ENCODE results near the gene DPF1.
"Not testable (repeated sequence)": the region's sequence is repeated elsewhere in the genome, so short reads cannot be mapped to it uniquely, and the experiment has no call there.

DPF1 gene

DNA sequence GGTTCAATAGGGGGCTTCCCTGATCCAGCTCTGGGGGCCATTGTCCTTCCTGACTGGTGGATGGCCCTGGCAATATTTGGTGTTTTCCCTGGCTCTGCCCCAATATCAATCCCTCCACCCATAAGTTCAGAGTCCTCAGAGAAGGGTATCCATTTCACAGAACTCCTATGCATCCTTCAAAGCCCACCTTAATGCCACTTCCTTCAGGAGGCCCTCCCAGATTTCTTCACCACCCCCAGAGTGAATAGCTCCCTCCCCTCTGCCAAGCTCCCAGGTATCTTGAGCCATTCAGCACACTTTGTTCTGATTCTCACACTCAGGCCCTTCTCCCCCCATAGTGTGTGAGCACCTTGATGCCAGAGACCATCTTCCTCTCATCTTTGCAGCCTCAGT is 26.4 kb upstream of the DPF1 start:
- no peak for DNase-seq

DNA sequence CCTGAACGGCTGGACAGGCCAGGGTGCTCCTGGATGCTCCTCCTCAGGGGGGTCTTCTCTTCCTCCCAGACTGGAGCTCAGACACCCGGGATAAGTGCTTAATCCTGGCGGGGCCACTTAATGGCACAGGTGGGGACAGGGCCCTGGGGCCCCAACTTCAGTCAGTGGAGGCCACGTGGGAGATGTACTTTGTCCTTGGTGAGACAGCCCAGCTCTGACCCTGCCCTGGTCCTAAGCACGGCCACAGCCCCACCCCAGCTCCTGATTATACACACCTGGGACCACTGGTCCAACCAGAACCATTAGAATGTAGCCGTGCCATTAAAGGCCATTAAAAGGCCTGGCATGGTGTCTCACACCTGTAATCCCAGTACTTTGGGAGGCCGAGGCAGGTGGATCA is 24.4 kb upstream of the DPF1 start:
- no peak for DNase-seq

DNA sequence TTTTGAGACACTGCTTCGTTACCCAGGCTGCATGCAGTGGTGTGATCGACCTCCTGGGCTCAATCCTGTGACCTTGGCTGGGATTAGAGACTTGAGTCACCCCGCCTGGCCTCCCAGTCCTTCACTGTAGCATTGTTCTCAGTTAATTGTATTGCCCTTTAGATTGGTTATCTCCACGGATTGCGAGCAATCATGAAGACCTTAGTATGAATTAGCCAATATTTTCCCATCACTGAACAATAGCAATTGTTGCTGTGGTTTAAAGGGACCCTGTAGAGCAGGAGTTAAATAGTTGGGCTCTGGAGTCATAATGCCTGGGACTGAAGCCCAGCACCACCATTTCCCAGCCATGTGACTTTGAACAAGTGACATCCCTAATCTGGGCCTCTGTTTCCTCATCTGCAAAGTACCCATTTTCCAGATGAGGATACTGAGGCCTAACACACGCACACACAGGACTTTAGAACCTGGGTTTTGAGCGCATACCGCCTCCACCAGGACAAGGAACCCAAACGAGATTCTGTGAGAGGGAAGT is 23.8 kb upstream of the DPF1 start:
- DNase-seq: no peak

DNA sequence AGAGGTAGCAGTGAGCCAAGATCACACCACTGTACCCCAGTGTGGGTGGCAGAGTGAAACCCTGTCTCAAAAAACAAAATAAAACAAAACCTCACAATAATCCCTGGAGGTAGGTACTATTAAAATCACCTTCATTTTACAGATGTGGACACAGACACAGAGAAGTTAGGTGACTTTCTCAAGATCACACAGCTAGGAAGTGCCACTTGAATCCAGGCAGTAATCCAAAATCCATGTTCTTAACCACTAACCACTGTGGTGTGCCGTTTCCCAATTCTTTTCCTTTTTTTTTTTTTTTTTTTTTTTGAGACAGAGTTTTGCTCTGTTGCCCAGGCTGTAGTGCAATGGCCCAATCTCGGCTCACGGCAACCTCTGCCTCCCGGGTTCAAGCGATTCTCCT is 23.1 kb upstream of the DPF1 start:
- no peak for DNase-seq

DNA sequence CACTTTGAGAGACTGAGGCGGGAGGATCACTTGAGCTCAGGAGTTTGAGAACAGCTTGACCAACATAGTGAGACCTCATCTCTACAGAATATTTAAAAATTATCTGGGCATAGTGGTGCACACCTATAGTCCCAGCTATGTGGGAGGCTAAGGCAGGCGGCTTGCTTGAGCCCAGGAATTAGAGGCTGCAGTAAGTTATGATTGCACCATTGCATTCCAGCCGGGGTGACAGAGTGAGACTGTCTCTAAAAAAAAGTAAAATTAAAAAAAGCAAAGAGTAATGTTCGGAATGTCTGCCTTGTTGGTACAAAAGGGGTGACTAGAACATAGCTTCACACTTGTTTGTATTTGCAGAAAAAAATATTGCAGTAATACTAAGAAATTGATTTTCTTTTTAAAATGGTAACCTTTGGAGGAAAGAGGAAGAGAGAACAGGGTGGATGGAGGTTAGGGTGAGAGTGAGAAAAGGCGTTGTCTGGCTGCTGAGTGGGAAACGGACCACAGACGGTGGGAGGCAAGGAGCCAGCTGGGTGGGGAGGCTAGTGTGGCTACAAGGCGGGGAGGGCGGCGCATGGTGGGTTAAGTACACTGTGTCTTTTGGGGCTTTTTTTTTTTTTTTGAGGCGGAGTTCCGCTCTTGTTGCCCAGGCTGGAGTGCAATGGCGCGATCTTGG is 21.9 kb upstream of the DPF1 start:
- DNase-seq: no peak

DNA sequence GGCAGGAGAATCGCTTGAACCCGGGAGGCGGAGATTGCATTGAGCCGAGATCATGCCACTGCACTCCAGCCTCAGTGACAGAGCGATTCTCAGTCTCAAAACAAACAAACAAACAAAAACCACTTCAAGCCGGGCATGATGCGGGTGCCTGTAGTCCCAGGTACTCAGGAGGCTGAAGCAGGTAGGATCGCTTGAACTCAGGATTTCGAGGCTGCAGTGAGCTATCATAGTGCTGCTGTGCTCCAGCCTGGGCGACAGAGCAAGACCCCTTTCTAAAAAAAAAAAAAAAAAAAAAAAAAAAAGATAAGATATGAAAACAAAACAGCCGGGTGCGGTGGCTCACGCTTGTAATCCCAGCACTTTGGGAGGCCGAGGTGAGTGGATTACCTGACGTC is 19.3 kb upstream of the DPF1 start:
- no peak for DNase-seq

DNA sequence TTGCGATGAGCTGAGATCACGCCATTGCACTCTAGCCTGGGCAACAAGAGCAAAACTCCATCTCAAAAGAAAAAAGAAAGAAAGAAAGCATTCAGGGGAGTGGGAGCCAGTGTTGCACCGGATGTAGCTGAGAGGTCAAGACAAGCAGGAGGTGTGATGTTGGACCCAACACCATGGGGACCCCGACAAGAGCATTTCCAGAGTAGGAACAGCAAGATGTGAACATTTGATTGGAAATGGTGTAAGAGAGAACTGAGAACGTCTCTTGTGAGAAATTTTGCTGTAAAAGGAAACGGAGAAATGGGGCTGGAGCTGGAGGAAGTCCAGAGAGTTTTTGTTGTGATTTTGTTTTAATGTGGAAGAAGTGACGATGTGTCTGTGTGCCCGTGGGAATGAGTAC is 15.8 kb upstream of the DPF1 start:
- DNase-seq: no peak

DNA sequence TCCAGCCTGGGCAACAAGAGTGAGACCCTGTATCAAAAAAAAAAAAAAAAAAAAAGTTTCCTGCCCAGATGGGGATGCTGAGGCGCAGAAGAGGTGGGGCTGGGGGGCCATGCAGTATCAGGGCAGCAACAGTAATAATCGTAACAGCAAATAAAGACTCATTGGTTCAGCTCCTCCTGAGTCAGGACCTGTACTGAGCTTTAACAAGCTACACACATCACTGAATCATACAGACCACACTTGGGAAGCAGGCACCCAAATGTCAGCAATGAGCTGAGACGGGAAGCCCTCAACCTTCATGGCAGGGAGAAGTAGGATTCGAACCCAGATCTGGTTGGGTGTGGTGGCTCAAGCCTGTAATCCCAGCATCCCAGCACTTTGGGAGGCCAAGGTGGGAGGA is 10.6 kb upstream of the DPF1 start:
- no peak for DNase-seq

DNA sequence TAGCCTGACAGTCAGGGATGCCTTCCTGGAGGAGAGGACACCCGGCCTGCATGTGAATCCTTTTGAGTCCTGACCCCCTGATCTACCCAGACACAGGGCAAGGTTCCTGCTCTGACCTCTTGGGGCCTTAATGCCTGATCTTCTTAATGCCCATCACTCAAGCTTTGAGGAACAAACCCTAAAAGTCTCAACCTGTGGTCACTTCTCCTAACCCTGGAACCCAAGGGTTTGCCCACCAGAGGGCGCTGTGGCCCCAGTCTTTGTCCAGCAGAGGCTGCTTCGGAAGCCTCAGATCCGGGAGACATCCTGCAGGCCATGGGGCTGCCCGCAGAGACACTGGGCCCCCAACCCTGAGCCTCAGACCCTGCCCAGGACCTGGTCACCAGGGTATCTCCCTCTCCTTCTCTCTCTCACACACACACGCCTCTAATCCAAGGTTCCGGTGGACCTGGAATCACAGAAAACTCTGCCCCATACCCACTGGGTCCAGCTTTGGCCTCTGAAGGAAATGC is 9.8 kb upstream of the DPF1 start:
- peak; percentile 36 for DNase-seq

DNA sequence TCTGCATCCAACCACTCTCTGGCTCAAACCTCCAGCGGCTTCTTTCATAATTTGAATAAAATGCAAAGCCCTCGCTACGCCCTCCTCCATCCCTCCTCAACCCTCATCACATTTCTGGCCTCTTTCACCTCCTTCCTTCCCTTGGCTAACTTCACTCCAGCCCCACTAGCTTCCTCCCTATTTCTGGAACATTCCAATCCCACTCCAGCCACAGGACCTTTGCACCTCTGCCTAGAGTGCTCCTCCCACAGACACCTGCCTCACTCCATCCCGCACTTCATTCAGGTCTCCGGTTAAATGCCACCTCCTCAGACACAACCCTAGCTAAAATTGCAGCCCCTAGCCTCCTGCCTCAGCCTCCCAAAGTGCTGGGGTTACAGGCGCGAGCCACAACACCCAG is 7.9 kb upstream of the DPF1 start:
- DNase-seq: no peak

DNA sequence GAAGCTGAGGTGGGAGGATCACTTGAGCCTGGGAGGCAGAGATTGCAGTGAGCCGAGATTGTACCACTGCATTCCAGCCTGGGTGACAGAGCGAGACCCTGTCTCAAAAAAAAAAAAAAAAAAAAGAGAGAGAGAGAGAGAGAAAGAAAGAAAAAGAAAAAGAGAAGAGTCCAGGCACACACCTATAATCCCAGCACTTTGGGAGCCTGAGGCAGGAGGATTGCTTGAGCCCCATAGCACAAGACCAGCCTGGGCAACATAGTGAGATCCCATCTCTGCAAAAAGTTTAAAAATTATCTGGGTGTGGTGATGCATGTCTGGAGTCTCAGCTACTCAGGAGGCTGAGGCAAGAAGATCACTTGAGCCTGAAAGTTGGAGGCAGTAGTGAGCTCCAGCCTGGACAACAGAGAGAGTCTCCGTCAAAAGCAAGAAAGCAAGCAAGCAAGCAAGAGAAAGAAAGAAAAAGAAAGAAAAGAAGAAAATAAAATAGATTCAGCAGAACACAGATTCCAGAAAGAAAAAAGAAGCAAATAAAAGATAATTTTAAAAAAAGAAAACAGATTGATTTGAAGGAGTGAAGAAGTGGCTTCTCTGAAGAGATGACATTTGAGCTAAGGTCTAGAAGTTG is 6.6 kb upstream of the DPF1 start:
- not testable (repeated sequence) for DNase-seq

DNA sequence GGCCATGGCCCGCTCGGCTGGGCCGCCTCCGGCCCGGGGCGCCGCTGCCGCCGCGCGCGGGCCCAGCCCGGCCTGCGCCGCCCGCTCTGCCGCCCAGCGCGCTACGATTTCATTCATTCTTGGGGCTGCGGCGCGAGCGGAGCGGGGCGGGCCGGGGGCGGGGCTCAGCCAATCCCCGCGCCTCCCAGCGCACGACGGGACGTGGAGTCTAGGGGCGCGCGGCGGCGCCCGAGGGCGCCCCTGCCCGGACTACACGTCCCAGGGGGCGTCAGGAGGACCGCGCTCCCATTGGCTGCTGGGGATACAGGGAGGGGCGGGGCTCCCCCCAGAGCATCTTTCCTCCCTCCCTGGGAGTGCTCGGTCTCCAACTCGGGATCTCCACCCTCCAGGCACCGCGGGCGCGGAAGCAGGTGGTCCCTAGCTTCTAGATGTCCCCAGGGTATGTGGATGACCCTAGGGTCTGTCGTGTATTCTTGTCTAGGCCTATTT is 5.6 kb upstream of the DPF1 start:
- peak; percentile 91 for DNase-seq

DNA sequence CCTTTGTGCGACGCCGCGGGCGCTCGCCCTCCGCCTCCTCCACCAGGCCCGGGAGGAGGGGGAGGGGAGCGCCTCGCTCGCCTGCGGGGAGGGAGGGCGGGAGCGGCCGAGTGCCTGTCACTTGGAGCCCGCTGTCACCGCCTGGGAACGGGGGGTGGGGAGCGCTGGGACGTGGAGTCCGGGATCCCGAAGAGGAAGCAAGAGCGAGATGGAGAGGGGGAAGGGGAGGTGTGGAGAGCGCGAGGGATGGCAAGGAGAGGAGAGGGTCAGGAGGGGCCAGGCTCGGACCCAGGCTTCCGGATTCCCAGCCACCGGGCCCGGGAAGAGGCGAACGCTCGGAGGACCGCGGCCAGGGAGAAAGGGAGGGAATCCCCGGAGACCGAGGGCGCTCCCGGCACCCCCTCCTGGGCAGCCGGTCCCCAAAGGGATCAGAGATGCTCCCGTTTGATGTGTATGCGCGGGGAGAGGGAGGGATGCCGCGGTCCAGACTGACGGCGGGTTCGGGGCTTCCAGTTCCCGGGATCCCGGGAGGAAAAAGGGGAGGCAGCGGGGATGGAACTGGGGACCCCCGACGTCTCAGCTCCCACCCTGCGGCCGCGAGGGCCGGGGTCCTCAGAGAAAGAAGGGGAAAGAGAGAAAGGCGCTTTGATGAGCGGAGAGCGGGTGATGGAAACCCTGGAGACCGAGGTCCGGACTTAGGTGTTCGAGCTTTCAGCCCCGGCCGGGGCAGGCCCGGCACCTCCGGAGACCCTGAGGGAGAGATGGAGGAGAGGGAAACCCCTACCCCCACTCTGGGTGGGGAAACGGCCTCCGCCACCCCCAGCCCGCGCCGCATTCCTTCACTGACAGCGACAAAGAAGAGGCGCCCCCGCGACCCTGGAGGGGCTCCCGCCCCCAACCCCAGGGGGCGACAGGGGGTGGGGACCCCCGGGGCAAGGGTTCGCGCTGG is 4.7 kb upstream of the DPF1 start:
- DNase-seq: peak; percentile 51

DNA sequence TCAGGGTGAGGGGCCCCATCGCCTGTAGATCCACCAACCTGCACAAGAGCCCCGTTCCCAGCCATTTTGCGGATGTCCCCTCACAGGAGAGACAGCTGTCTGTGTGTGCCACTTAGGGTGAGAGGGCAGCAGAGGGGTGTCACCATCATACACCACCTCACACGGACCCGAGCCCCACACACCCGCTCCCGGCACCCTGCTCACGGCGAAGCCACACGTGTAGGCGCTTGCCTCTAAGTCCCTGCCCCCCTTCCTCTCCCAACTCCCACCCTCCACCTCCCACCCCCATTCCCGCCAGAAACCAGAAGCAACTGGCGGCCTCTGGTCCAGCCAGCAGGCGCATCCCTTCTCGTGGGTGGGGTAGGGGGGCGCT is 4.0 kb upstream of the DPF1 start:
- no peak for DNase-seq

DNA sequence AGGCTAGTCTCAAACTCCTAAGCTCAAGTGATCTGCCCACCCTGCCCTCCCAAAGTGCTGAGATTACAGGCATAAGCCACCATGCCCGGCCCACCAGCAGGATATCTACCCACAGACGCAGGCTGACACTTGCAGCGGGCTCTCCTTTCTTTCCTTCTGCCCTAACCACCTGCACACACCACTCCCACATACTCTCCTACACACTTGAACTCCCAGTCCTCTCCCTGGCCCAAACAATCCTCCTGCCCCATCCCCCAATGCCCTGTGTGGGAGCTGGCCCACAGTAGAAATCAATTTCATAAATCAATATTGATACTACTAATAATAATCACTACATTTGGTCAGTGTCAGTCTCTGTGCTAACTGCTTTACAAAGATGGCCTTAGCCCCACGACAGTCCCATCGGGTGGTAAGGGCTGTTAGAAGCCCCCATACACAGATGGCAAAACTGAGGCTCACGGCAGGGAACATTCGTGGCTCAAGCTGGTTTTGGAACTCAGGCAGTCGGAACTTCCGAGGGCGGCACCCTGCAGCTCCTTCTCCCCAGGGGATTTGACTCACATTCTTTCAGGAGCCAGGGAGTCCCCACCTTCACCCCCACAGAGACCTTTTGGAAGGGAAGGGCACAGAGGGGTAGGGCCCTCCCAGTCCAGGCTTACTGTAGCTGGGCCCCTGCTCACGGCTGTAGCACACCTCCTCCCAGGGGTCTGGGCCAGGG is 3.4 kb upstream of the DPF1 start:
- DNase-seq: no peak

DNA sequence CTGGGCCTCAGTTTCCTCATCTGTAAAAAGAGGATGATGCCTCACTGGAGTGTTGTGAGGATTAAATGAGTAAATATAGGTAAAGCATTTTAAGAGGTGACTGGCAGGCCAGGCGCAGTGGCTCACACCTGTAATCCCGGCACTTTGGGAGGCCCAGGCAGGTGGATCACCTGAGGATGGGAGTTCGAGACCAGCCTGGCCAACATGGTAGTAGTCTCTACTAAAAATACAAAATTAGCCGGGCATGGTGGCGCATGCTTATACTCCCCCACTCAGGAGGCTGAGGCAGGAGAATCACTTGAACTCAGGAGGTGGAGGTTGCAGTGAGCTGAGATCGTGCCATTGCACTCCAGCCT is 819 bp upstream of the DPF1 start:
- not testable (repeated sequence) for DNase-seq

DNA sequence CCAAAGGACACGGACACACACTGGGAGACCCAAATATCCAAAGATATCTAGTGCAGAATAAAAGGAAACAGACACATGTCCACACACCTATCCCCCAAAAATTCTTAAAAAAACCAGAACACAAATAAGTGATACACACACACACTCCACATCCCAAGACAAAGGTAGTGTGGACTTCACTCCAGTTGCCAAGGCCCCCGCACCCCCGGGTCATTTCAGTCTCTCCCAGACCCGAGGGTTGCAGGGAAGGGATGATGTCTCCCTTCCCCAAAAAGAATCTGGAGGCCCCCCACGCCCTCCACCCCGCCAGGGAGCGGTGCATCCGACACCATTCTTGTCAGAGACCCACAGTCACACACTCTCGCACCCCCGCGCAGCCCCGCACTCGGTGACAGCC is 407 bp downstream of the DPF1 start:
- DNase-seq: no peak

DNA sequence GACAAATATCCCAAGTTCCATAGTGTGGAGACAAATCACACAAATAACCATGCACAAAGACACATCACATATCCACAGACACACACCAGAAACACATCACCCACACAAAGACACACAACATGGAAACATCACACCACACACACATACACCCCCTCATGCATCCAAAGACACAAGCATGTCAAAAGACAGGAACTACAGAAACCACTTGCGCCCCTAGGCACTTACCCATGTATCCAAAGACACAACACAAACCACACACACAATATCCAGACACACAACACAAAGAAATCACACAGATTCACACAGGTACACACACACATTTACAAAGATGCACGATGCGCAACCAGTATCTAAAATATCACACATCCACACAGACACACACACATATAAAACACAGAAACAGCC is 901 bp downstream of the DPF1 start:
- DNase-seq: no peak

DNA sequence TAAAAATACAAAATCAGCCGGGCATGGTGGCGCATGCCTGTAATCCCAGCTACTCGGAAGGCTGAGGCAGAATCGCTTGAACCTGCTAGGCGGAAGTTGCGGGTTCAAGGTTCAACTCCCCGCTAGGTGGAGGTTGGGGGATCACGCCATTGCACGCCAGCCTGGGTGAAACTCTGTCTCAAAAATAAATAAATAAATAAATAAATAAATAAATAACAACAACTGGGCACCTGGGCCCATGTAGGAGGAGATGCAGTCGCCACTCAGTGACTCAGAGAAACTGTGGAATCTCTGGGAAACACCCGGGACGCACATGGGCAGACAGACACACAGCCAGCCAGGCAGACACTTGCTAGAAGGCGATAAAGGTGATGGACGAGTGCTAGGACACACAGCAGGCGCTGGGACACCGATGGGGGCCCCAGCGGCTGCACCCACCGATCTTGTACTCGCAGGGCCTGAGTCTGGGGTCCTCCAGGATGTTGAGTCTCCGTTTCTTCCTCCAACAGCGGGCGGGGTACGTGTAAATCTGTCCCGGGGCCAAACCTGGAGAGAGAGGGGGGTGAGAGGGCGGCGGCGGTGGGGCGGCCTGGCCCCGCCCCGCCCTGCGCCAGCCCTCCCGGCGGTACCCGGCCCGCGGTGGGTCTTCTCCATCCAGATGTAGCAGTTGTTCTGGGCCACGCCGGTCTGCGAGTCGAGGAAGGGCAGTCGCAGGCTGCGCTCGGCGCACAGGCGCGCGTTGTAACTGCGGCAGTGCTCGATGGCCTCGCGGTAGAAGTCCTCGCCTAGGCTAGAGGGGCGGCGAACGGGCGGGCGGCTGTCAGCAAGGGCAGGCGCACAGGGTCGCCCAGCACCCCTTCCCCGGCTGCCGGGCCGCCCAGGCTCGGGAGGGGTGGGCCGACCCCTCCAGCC is 1.8 kb downstream of the DPF1 start:
- no peak for DNase-seq

DNA sequence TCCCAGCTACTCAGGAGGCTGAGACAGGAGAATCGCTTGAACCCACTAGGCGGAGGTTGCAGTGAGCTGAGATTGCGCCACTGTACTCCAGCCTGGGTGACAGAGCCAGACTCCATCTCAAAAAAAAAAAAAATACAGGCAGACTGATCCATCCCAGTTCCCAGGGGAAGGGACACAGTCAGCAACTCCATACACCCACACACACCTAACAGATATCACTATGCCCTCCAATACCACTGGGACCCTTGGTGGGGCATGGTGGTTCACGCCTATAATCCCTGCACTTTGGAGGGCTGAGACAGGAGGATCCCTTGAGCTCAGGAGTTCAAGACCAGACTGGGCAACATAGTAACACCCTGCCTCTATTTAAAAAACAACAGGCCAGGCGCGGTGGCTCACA is 2.6 kb downstream of the DPF1 start:
- DNase-seq: no peak

DNA sequence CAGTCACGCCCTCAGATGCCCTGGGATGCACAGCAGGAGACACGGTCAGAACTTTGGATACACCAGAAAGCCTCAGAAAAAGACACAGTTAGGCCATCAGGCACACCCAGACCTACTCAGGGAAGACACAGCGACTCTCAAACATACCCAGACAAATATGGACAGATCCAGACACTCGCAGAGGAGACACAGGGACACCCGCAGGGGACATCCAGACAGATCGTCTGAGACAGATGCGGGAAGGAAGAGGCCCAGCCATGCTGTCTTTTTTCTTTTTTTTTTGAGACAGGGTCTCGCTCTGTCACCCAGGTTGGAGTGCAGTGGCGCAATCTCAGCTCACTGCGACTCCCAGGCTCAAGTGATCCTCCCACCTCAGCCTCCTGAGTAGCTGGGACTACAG is 4.8 kb downstream of the DPF1 start:
- no peak for DNase-seq

DNA sequence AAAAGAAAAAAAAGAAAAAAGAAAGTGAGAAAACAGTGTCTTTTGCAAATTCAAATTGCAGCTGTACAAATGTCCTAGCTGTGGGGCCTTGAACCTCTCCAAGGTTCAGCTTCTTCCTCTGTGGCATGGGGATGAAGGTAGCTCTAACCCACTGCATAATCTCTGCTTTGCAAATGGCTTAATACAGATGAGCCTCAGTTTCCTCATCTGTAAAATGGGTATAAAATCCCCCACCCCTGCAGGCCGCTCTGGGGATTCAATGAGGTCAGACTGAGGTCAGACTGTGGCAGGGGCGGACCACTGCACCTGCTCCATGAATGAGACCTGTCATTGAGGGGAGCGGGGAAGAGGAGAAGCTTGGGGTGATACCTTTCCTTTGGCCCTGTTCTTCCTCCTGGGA is 5.8 kb downstream of the DPF1 start:
- no peak for DNase-seq
